K562 (cell line): Measurements from ENCODE around the gene DHDDS. TPM values are rescaled to one million over a fixed set of nuclear protein-coding genes. Genes with fewer than 3 reads are reported as not detected.

Source experiments
- CBX3 ChIP-seq, 2 experiments: IDR thresholded peaks; 1 replicate in 1 of 2; 2 replicates in 1 of 2; pipeline ENCODE4 v1.6.1; 2012; ENCODE audit warnings: inconsistent platforms in 2 of 2, low read length in 2 of 2, borderline replicate concordance in 1 of 2, control low read depth in 1 of 2
- CBX5 ChIP-seq: IDR thresholded peaks from 2 replicates; pipeline ENCODE4 v1.6.1; 2014; ENCODE audit warnings: low read depth, borderline replicate concordance
- CBX8 ChIP-seq: fragments of 200-600 bp; sonication (generic); IDR thresholded peaks from 2 replicates; pipeline ENCODE4 v1.6.1; 2012; ENCODE audit warnings: borderline replicate concordance, mixed run types, low read depth, mild to moderate bottlenecking, moderate library complexity, mixed read lengths, low read length, control low read depth, inconsistent platforms; ENCODE audit not compliant: poor library complexity, severe bottlenecking; ENCODE audit errors: extremely low read depth
- HOMEZ ChIP-seq: fragments of 250-450 bp; sonication (Bioruptor Pico); IDR thresholded peaks from 2 replicates; pipeline ENCODE4 v1.4.0; 2020; ENCODE audit warnings: mild to moderate bottlenecking, moderate library complexity
- MAFF ChIP-seq: IDR thresholded peaks from 2 replicates; pipeline ENCODE4 v1.6.1; 2012; ENCODE audit warnings: low read length, improper control_type of control experiment
- NR2F6 ChIP-seq: fragments of 450-650 bp; formaldehyde crosslinking; IDR thresholded peaks from 2 replicates; pipeline ENCODE4 v1.4.0; 2020; ENCODE audit warnings: mild to moderate bottlenecking
- NR3C1 ChIP-seq: sonication (generic); formaldehyde crosslinking; IDR thresholded peaks from 2 replicates; pipeline ENCODE4 v1.8.1; 2022; ENCODE audit warnings: missing genetic modification reagents
- PHF21A ChIP-seq: fragments of 450-650 bp; IDR thresholded peaks from 2 replicates; pipeline ENCODE4 v1.6.1; 2017; ENCODE audit warnings: low read depth, borderline replicate concordance
- RBM14 ChIP-seq: fragments of 200-400 bp; formaldehyde crosslinking; IDR thresholded peaks from 2 replicates; pipeline ENCODE4 v1.6.1; 2018; ENCODE audit warnings: low read depth, mild to moderate bottlenecking, low read length, moderate library complexity, borderline replicate concordance; ENCODE audit not compliant: insufficient read depth
- SMAD1 ChIP-seq: fragments of 150-350 bp; IDR thresholded peaks from 2 replicates; pipeline ENCODE4 v1.6.1; 2014; ENCODE audit warnings: low read length, low read depth; ENCODE audit not compliant: partially characterized antibody
- SMARCE1 ChIP-seq: fragments of 450-650 bp; IDR thresholded peaks from 2 replicates; pipeline ENCODE4 v1.7.1; 2016; ENCODE audit warnings: mild to moderate bottlenecking
- SMC3 ChIP-seq: conservative IDR thresholded peaks from 2 replicates; pipeline ENCODE4 v1.6.1; 2011; ENCODE audit warnings: low read depth, low read length, improper control_type of control experiment; ENCODE audit not compliant: insufficient read depth
- SRF ChIP-seq, 2 experiments: fragments of 250-450, 450-650 bp in 1 of 2; sonication (Bioruptor Pico) in 1 of 2; sonication (generic) in 1 of 2; formaldehyde crosslinking; IDR thresholded peaks; 2 replicates each; pipeline versions ENCODE4 v1.5.0 to v1.5.1; 2020 to 2022; ENCODE audit warnings: mild to moderate bottlenecking in 1 of 2, missing genetic modification reagents in 1 of 2
- TAF7 ChIP-seq: fragments of 450-650 bp; IDR thresholded peaks from 2 replicates; pipeline ENCODE4 v1.6.1; 2016; ENCODE audit warnings: missing genetic modification characterization, missing compliant biosample characterization
- ZFPM2 ChIP-seq: fragments of 250-450 bp; sonication (Bioruptor Pico); IDR thresholded peaks from 2 replicates; pipeline ENCODE4 v1.5.1; 2022; ENCODE audit warnings: mild to moderate bottlenecking
- ZNF124 ChIP-seq: sonication (generic); formaldehyde crosslinking; IDR thresholded peaks from 2 replicates; pipeline ENCODE4 v1.8.1; 2022; ENCODE audit warnings: missing genetic modification reagents
- ZNF197 ChIP-seq: fragments of 200-800 bp; sonication (Bioruptor generic); IDR thresholded peaks from 2 replicates; pipeline ENCODE4 v1.6.1; 2016; ENCODE audit warnings: low read depth, missing genetic modification characterization, missing compliant biosample characterization
- ZNF311 ChIP-seq: fragments of 250-450 bp; sonication (Bioruptor Pico); IDR thresholded peaks from 2 replicates; pipeline ENCODE4 v1.4.0; 2020; ENCODE audit warnings: mild to moderate bottlenecking, moderate library complexity
- ZNF407 ChIP-seq: fragments of 450-650 bp; IDR thresholded peaks from 2 replicates; pipeline ENCODE4 v1.6.1; 2016; ENCODE audit warnings: low read depth
- ZNF436 ChIP-seq: fragments of 250-450, 450-650 bp; sonication (Bioruptor Pico); formaldehyde crosslinking; IDR thresholded peaks from 2 replicates; pipeline ENCODE4 v1.7.0; 2020; ENCODE audit warnings: mild to moderate bottlenecking
- ZNF79 ChIP-seq: fragments of 250-450 bp; sonication (Bioruptor Pico); IDR thresholded peaks from 2 replicates; pipeline ENCODE4 v1.4.0; 2020; ENCODE audit warnings: low read depth, mild to moderate bottlenecking, moderate library complexity
- polyA plus RNA-seq, 8 experiments: library from polyadenylated mRNA; depleted of rRNA in 4 of 8; stranded (reverse) in 5 of 8; unstranded in 3 of 8; fragments of >200 nt; fragmentation: Nextera tagmentation in 2 of 8; fragmentation: Illumina TruSeq in 1 of 8; extraction: Ambion mirVana in 2 of 8; extraction: Trizol in 1 of 8; gene quantifications; 2 replicates each; pipeline versions ENCODE4 v1.2.1 to v1.2.3, GENCODE V29; 2011 to 2014; ENCODE audit warnings: inconsistent platforms in 1 of 8, missing spikeins in 1 of 8
- total RNA-seq, 7 experiments: library from RNA; depleted of rRNA in 6 of 7; stranded (reverse); fragments of >200 nt in 6 of 7; fragmentation: Illumina TruSeq in 2 of 7; extraction: Trizol in 2 of 7; gene quantifications; 2 replicates each; pipeline versions ENCODE4 v1.2.1 to v1.2.3, GENCODE V29; 2011 to 2021; ENCODE audit warnings: low replicate concordance in 1 of 7

The DHDDS gene
- total and polyA plus RNA-seq, 9 of the 15 experiments (the other 6 are each of a cell fraction or from before 2014, with no cell fraction given) = 33.3 to 55.0 (median 44.3) TPM

- TF ChIP-seq HOMEZ = no peak
- peak; percentile 46; the same call in 1 of the 2 replicates for TF ChIP-seq SMARCE1
- TF ChIP-seq ZNF79 (CRISPR knock-in tag) = peak; percentile 52; the same call in 1 of the 2 replicates
- no peak for TF ChIP-seq RBM14
- no peak for TF ChIP-seq PHF21A
- TF ChIP-seq NR2F6 = peak; percentile 51; the same call in 1 of the 2 replicates
- no peak for TF ChIP-seq ZNF436 (CRISPR knock-in tag)
- no peak for TF ChIP-seq CBX8
- TF ChIP-seq ZFPM2 = no peak
- peak; percentile 85 to 87; a peak in 2 of 3 replicates for TF ChIP-seq CBX3 (IDR thresholded peaks at IDR 0.05; ENCODE audit: borderline replicate concordance in 1 of 2, low read length in 2 of 2)
- no peak for TF ChIP-seq MAFF
- TF ChIP-seq ZNF124 (CRISPR knock-in tag) = peak; percentile 96
- peak; percentile 88 for TF ChIP-seq ZNF311
- TF ChIP-seq CBX5 = no peak
- TF ChIP-seq SRF (CRISPR knock-in tag; IDR thresholded peaks at IDR 0.05) = peak in 1 of 2 experiments; percentile 98; a peak in 2 of 4 replicates
- no peak; the same call in 1 of the 2 replicates for TF ChIP-seq SMC3
- TF ChIP-seq TAF7 (tag) = no peak
- peak; percentile 100 for TF ChIP-seq NR3C1
- TF ChIP-seq SMAD1 = no peak
- peak; percentile 100 for TF ChIP-seq ZNF197 (CRISPR knock-in tag)
- no peak for TF ChIP-seq ZNF407
Observed at GRCh38 chr1:26408604-26409003, 23.5 kb upstream of the DHDDS start (continued).
